ENCODE results near the gene LRRC9.

- TF ChIP-seq CTCF (conservative IDR thresholded peaks at IDR 0.05; ENCODE audit: low read length) (no peak), EZH2phosphoT487 (IDR thresholded peaks at IDR 0.05; ENCODE audit: borderline replicate concordance) (no peak)
These were observed at the start of gene LRRC9 for GRCh38 chr14:59919570-59920377.
